ENCODE results near the gene AGAP2.

The AGAP2 gene

GRCh38 chr12:57737467-57738460 is 778 bp downstream of the AGAP2 start:
- DNase-seq (ENCODE audit: low read depth in 2 of 3, low spot score in 1 of 3), result no peak

- DNase-seq (ENCODE audit: low read depth in 2 of 3, low spot score in 1 of 3), result no peak
Measured at GRCh38 chr12:57736741-57737466, 1.6 kb downstream of the AGAP2 start.

- DNase-seq (ENCODE audit: low read depth in 2 of 3, low spot score in 1 of 3), result no peak
Measured at GRCh38 chr12:57735952-57736740, 2.4 kb downstream of the AGAP2 start.

GRCh38 chr12:57735198-57735855 is 3.2 kb downstream of the AGAP2 start:
- no peak for DNase-seq (ENCODE audit: low read depth in 2 of 3, low spot score in 1 of 3)

GRCh38 chr12:57734591-57734990 is 4.0 kb downstream of the AGAP2 start:
- DNase-seq (ENCODE audit: low read depth in 2 of 3, low spot score in 1 of 3), result no peak

GRCh38 chr12:57733928-57734327 is 4.6 kb downstream of the AGAP2 start:
- DNase-seq (ENCODE audit: low read depth in 2 of 3, low spot score in 1 of 3), result no peak

GRCh38 chr12:57732726-57733593 is 5.6 kb downstream of the AGAP2 start:
- no peak for DNase-seq (ENCODE audit: low read depth in 2 of 3, low spot score in 1 of 3)

GRCh38 chr12:57732270-57732669 is 6.3 kb downstream of the AGAP2 start:
- no peak for DNase-seq (ENCODE audit: low read depth in 2 of 3, low spot score in 1 of 3)

GRCh38 chr12:57731411-57732080 is 7.0 kb downstream of the AGAP2 start:
- DNase-seq (ENCODE audit: low read depth in 2 of 3, low spot score in 1 of 3), result no peak

GRCh38 chr12:57730336-57731067 is 8.0 kb downstream of the AGAP2 start:
- DNase-seq (ENCODE audit: low read depth in 2 of 3, low spot score in 1 of 3), result no peak

- DNase-seq (ENCODE audit: low read depth in 2 of 3, low spot score in 1 of 3), result no peak
Measured at GRCh38 chr12:57729321-57729844, 9.2 kb downstream of the AGAP2 start.

- DNase-seq (ENCODE audit: low read depth in 2 of 3, low spot score in 1 of 3), result no peak
Measured at GRCh38 chr12:57727758-57728395, 10.7 kb downstream of the AGAP2 start.

- no peak for DNase-seq (ENCODE audit: low read depth in 2 of 3, low spot score in 1 of 3)
Measured at GRCh38 chr12:57726884-57727757, 11.4 kb downstream of the AGAP2 start.

GRCh38 chr12:57726151-57726883 is 12.2 kb downstream of the AGAP2 start:
- DNase-seq (ENCODE audit: low read depth in 2 of 3, low spot score in 1 of 3), result no peak

GRCh38 chr12:57725851-57726150 is 12.7 kb downstream of the AGAP2 start:
- DNase-seq (ENCODE audit: low read depth in 2 of 3, low spot score in 1 of 3), result no peak

GRCh38 chr12:57724936-57725740 is 13.4 kb downstream of the AGAP2 start:
- DNase-seq (ENCODE audit: low read depth in 2 of 3, low spot score in 1 of 3), result no peak

All from stimulated activated CD4-positive, alpha-beta T cell treated with anti-CD3 and anti-CD28 coated beads, Interleukin-12 subunit alpha, Interleukin-12 subunit beta, amount 100 ng/mL, for 48 hours (primary cell).